T-cell (primary cell): ENCODE data around the gene SHROOM3. TPM values are rescaled to one million over a fixed set of nuclear protein-coding genes. Genes with fewer than 3 reads are reported as not detected.

Experiments used
- ATAC-seq, 4 experiments: fragments of 200-7000 bp in 3 of 4; fragments of 150-1000 bp in 1 of 4; cut with Tn5 transposase; replicated peaks in 1 of 4; 1 replicate in 3 of 4; 2 replicates in 1 of 4; pipeline ENCODE4 v1.10.0; 2021; ENCODE audit warnings: moderate library complexity in 3 of 4, mild to moderate bottlenecking in 2 of 4, moderate number of reproducible peaks in 1 of 4
- CTCF ChIA-PET, 2 donors: fragments of 300-600 bp; sonication (Branson Sonifier 250); formaldehyde crosslinking; loops; one replicate each; lab custom pipeline; 2022; ENCODE audit warnings: antibody characterized with exemption in 2 of 2; lab: Charles Lee
- POLR2A ChIA-PET, 2 donors: fragments of 300-600 bp; sonication (Branson Sonifier 250); formaldehyde crosslinking; loops; one replicate each; lab custom pipeline; 2022; ENCODE audit warnings: antibody characterized with exemption in 2 of 2; lab: Charles Lee
- DNase-seq, 35 experiments: peaks; one replicate each; pipeline versions ENCODE4 v3.0.0 to v3.0.0-alpha.2; 2013 to 2023
- H3K27ac ChIP-seq: one replicate; pipeline ENCODE4 v1.5.1; 2013; ENCODE audit warnings: low read length
- H3K27me3 ChIP-seq, 2 experiments: replicated peaks in 1 of 2; 1 replicate in 1 of 2; 2 replicates in 1 of 2; pipeline versions ENCODE4 v1.6.1 to v1.7.0; 2013; ENCODE audit warnings: low read length in 1 of 2, mixed read lengths in 1 of 2; ENCODE audit not compliant: control insufficient read depth in 2 of 2, insufficient read depth in 2 of 2; ENCODE audit errors: extremely low read depth in 1 of 2
- H3K36me3 ChIP-seq, 2 donors: 1 replicate in 1 of 2; 2 replicates in 1 of 2; pipeline versions ENCODE4 v1.6.1 to v1.7.0; 2013; ENCODE audit warnings: low read length in 1 of 2; ENCODE audit not compliant: control insufficient read depth in 2 of 2, insufficient read depth in 1 of 2; ENCODE audit errors: extremely low read depth in 1 of 2
- H3K4me1 ChIP-seq, 2 experiments: 1 replicate in 1 of 2; 2 replicates in 1 of 2; pipeline versions ENCODE4 v1.6.1 to v1.7.0; 2013; ENCODE audit warnings: low read length in 2 of 2, mixed read lengths in 1 of 2; ENCODE audit not compliant: insufficient read depth in 2 of 2, control insufficient read depth in 1 of 2; ENCODE audit errors: extremely low read depth in 1 of 2
- H3K4me3 ChIP-seq, 2 donors: 1 replicate in 1 of 2; 2 replicates in 1 of 2; pipeline versions ENCODE4 v1.5.1 to v1.7.0; 2013; ENCODE audit warnings: mild to moderate bottlenecking in 2 of 2, low read length in 1 of 2, moderate library complexity in 1 of 2; ENCODE audit not compliant: control insufficient read depth in 1 of 2; ENCODE audit errors: extremely low read depth in 1 of 2
- H3K9me3 ChIP-seq: 2 replicates; pipeline ENCODE4 v1.7.0; 2013
- H3K27ac Mint-ChIP-seq, 2 donors: one replicate each; pipeline ENCODE4 v1.8.0; 2020 to 2021; ENCODE audit warnings: mild to moderate bottlenecking in 2 of 2, mixed read lengths in 2 of 2
- H3K27me3 Mint-ChIP-seq, 2 donors: one replicate each; pipeline ENCODE4 v1.8.0; 2021 to 2022; ENCODE audit warnings: mixed read lengths in 2 of 2
- H3K36me3 Mint-ChIP-seq: one replicate; pipeline ENCODE4 v1.8.0; 2021; ENCODE audit warnings: mixed read lengths
- H3K4me1 Mint-ChIP-seq, 3 donors: one replicate each; pipeline ENCODE4 v1.8.0; 2020 to 2022; ENCODE audit warnings: mixed read lengths in 3 of 3, mild to moderate bottlenecking in 1 of 3
- H3K4me3 Mint-ChIP-seq, 3 donors: one replicate each; pipeline ENCODE4 v1.8.0; 2020 to 2022; ENCODE audit warnings: mild to moderate bottlenecking in 3 of 3, mixed read lengths in 3 of 3, moderate library complexity in 3 of 3
- H3K9me3 Mint-ChIP-seq, 3 donors: one replicate each; pipeline ENCODE4 v1.8.0; 2020 to 2022; ENCODE audit warnings: mixed read lengths in 3 of 3
- WGBS: methylation state at CpG from one replicate; pipeline ENCODE4 v1.1.5; 2013; ENCODE audit warnings: missing lambda C conversion rate; ENCODE audit not compliant: insufficient coverage; 5-methylcytosine and 5-hydroxymethylcytosine counted together
- total RNA-seq, 35 experiments: library from RNA in 6 of 35; stranded (reverse) in 6 of 35; fragments of 120-200 nt in 1 of 35; gene quantifications; one replicate each; pipeline versions ENCODE4 v1.2.1 to v1.2.4 and lab custom pipeline; 2013 to 2026

The SHROOM3 gene
- total RNA-seq, 5 donors from 2014 or later (not counting 1 experiment from before 2014, with no cell fraction given): 0.22 to 1.1 (median 0.33) TPM; not detected in 2

DNA sequence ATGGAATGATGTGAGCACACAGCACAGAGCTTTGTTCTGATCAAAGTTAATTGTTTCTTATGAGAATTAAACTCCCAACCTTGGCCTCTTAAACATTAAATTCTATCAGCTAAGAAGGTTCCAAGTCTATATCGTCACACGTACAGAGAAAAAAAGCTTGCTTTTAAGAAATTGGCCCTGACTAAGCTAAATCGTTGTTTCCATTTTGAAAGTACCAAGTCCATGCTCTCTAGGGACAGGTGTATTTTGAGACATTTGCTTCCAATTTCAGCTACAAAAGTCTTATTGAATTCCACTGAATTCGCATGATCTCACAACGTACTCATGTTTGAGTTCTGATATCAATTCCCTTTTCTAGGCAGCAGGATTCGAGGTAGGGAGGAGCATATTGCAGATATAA lies 157.4 kb downstream of the SHROOM3 start:
- Mint-ChIP-seq H3K4me1 (no peaks in the 10 kb centered on the region), H3K27me3 (peaks cover 15 to 32% of the 10 kb centered on the region in 2 donors), H3K36me3 (no peaks in the 10 kb centered on the region), H3K27ac (no peak overlapping the region), H3K9me3 (no peaks in the 10 kb centered on the region), H3K4me3 (no peak overlapping the region)
- ChIA-PET CTCF (no interaction called here), POLR2A (no interaction called here)
- no peak for DNase-seq
- 93% methylated on average over 3 of the region's 6 CpGs for WGBS
- H3K4me3 ChIP-seq: no peak overlapping the region
- no peaks in the 10 kb centered on the region for H3K36me3 ChIP-seq
- no peaks in the 10 kb centered on the region for H3K4me1 ChIP-seq
- ATAC-seq: no peak
- H3K9me3 ChIP-seq: no peaks in the 10 kb centered on the region
- H3K27me3 ChIP-seq: peaks cover 0 to 8% of the 10 kb centered on the region in 2 experiments
- no peak overlapping the region for H3K27ac ChIP-seq

GRCh38 chr4:76594173-76594572 lies 159.1 kb downstream of the SHROOM3 start:
- ATAC-seq (no peak), DNase-seq (no peak)
- no peaks in the 10 kb centered on the region for H3K4me1 ChIP-seq
- no peak overlapping the region for H3K4me3 ChIP-seq
- no peaks in the 10 kb centered on the region for H3K4me1 Mint-ChIP-seq
- CTCF ChIA-PET: no interaction called here
- H3K27me3 ChIP-seq: peaks cover 0 to 3% of the 10 kb centered on the region in 2 experiments
- peaks cover 8 to 41% of the 10 kb centered on the region in 2 donors for H3K27me3 Mint-ChIP-seq
- no peaks in the 10 kb centered on the region for H3K36me3 ChIP-seq
- H3K9me3 Mint-ChIP-seq: no peaks in the 10 kb centered on the region
- H3K27ac ChIP-seq: no peak overlapping the region
- no peak overlapping the region for H3K4me3 Mint-ChIP-seq
- POLR2A ChIA-PET: no interaction called here
- WGBS: no CpG with 5 or more reads among the region's 2 CpGs
- no peaks in the 10 kb centered on the region for H3K36me3 Mint-ChIP-seq
- no peak overlapping the region for H3K27ac Mint-ChIP-seq
- no peaks in the 10 kb centered on the region for H3K9me3 ChIP-seq

DNA sequence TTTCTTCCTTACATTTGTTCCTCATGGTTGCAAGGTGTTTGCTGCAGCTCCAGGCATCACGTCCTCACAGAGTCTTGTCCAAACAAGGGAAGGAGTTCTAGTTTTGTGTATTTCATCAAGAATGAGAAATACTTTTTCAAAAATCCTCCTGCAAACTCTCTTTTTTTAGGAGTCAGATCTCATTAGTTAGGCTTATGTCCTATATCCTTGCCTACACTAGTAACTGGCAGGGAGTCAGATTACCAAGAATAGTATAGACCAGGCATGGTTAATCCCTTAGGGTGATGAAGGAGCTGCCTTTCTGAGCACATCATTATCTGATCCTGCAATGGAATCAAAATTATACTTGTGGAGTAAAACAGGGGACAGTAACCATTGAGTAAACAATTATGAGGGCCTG lies 160.4 kb downstream of the SHROOM3 start:
- DNase-seq (no peak), ATAC-seq (no peak)
- Histone ChIP-seq H3K36me3 (no peaks in the 10 kb centered on the region), H3K27me3 (no peaks in the 10 kb centered on the region), H3K4me1 (no peaks in the 10 kb centered on the region), H3K4me3 (no peak overlapping the region), H3K9me3 (no peaks in the 10 kb centered on the region), H3K27ac (no peak overlapping the region)
- no peak overlapping the region for H3K4me3 Mint-ChIP-seq
- no peaks in the 10 kb centered on the region for H3K4me1 Mint-ChIP-seq
- no peaks in the 10 kb centered on the region for H3K9me3 Mint-ChIP-seq
- H3K27ac Mint-ChIP-seq: no peak overlapping the region
- no peaks in the 10 kb centered on the region for H3K36me3 Mint-ChIP-seq
- ChIA-PET CTCF (no interaction called here), POLR2A (no interaction called here)
- H3K27me3 Mint-ChIP-seq: peaks cover 8 to 33% of the 10 kb centered on the region in 2 donors
- no CpG with 5 or more reads among the region's 1 CpG for WGBS

DNA sequence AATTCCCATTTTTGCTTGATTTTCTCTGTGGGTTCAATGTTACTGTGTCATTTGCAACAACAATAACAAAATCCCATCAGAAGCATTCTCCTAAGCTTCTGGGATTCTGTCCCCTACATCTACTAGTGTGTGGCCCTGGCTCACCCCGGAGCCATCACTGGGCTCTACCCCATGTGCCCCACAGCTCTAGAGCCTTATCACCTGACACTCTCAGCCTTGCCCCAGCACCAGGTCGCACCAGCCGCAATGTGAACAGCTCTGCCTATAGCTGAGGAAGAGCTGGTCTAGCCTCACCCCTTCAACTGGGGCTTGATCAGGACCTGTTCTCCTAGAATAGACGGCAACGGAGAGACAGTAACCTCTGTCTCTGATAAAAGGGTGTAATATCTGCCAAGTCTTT lies 161.7 kb downstream of the SHROOM3 start:
- ChIA-PET POLR2A (no interaction called here), CTCF (no interaction called here)
- Mint-ChIP-seq H3K4me3 (no peak overlapping the region), H3K27me3 (peaks cover 11 to 26% of the 10 kb centered on the region in 2 donors), H3K27ac (no peak overlapping the region), H3K4me1 (no peaks in the 10 kb centered on the region), H3K9me3 (no peaks in the 10 kb centered on the region), H3K36me3 (no peaks in the 10 kb centered on the region)
- no peaks in the 10 kb centered on the region for H3K36me3 ChIP-seq
- no peak overlapping the region for H3K27ac ChIP-seq
- no peak for DNase-seq
- no peak for ATAC-seq
- WGBS: 92% methylated on average over 3 of the region's 5 CpGs
- H3K27me3 ChIP-seq: no peaks in the 10 kb centered on the region
- no peak overlapping the region for H3K4me3 ChIP-seq
- H3K9me3 ChIP-seq: no peaks in the 10 kb centered on the region
- no peaks in the 10 kb centered on the region for H3K4me1 ChIP-seq

- H3K4me1 Mint-ChIP-seq: no peaks in the 10 kb centered on the region
- WGBS: no CpG with 5 or more reads among the region's 5 CpGs
- ATAC-seq: no peak
Measured at GRCh38 chr4:76597423-76597979, 162.5 kb downstream of the SHROOM3 start.

GRCh38 chr4:76600447-76600846 lies 165.4 kb downstream of the SHROOM3 start:
- Mint-ChIP-seq H3K4me3 (no peak overlapping the region), H3K27me3 (peaks cover 17 to 22% of the 10 kb centered on the region in 2 donors), H3K36me3 (no peaks in the 10 kb centered on the region), H3K9me3 (no peaks in the 10 kb centered on the region), H3K27ac (no peak overlapping the region), H3K4me1 (no peaks in the 10 kb centered on the region)
- Histone ChIP-seq H3K27ac (no peak overlapping the region), H3K4me1 (no peaks in the 10 kb centered on the region), H3K36me3 (no peaks in the 10 kb centered on the region), H3K27me3 (no peaks in the 10 kb centered on the region), H3K4me3 (no peak overlapping the region), H3K9me3 (no peaks in the 10 kb centered on the region)
- CTCF ChIA-PET: no interaction called here
- POLR2A ChIA-PET: no interaction called here
- WGBS: no CpG with 5 or more reads among the region's 2 CpGs
- DNase-seq (no peak), ATAC-seq (no peak)

More at GRCh38 chr4:76597423-76597979, 162.5 kb downstream of the SHROOM3 start:
- Histone ChIP-seq H3K9me3 (no peaks in the 10 kb centered on the region), H3K4me3 (no peak overlapping the region), H3K27me3 (no peaks in the 10 kb centered on the region), H3K36me3 (no peaks in the 10 kb centered on the region), H3K4me1 (no peaks in the 10 kb centered on the region), H3K27ac (no peak overlapping the region)
- H3K4me3 Mint-ChIP-seq: no peak overlapping the region
- POLR2A ChIA-PET: no interaction called here
- H3K36me3 Mint-ChIP-seq: no peaks in the 10 kb centered on the region
- no peak for DNase-seq
- H3K27me3 Mint-ChIP-seq: peaks cover 12 to 25% of the 10 kb centered on the region in 2 donors
- H3K27ac Mint-ChIP-seq: no peak overlapping the region
- CTCF ChIA-PET: no interaction called here
- no peaks in the 10 kb centered on the region for H3K9me3 Mint-ChIP-seq

DNA sequence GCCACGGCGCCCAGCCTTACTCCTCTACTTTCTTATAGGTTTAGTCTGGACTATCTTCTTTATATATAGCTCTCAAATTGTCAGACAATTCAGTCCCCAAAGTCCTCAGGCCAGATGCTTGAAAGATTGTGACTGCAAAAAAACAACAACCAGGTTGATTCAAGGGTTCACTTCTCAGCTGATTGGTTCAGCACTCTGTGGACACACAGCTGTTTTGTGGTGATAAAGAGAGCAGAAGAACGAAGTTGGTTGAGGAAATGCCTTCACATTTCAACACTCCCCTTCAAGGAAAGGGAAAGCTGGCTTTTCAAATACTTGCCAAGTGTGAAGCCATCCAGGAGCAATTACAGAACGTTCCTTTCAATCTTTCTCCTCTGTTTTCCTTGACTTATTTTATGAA lies 166.8 kb downstream of the SHROOM3 start:
- Mint-ChIP-seq H3K27me3 (peaks cover 15 to 20% of the 10 kb centered on the region in 2 donors), H3K4me1 (no peaks in the 10 kb centered on the region), H3K27ac (no peak overlapping the region), H3K36me3 (no peaks in the 10 kb centered on the region), H3K9me3 (no peaks in the 10 kb centered on the region), H3K4me3 (no peak overlapping the region)
- H3K4me1 ChIP-seq: no peaks in the 10 kb centered on the region
- H3K4me3 ChIP-seq: no peak overlapping the region
- WGBS: no CpG with 5 or more reads among the region's 4 CpGs
- ATAC-seq (no peak), DNase-seq (no peak)
- CTCF ChIA-PET: no interaction called here
- no peaks in the 10 kb centered on the region for H3K36me3 ChIP-seq
- POLR2A ChIA-PET: no interaction called here
- H3K27me3 ChIP-seq: no peaks in the 10 kb centered on the region
- H3K9me3 ChIP-seq: no peaks in the 10 kb centered on the region
- H3K27ac ChIP-seq: no peak overlapping the region
